Calu3 (cell line): ENCODE measurements around the gene SDCCAG8. TPM values are rescaled to one million over a fixed set of nuclear protein-coding genes. Genes with fewer than 3 reads are reported as not detected.

ENCODE experiments used
- BruUV-seq: library from RNA; stranded (reverse); fragments of 400-500 nt; replicated peaks from 2 replicates; lab custom pipeline; 2021; lab: Mats Ljungman, UMichigan
- CTCF ChIA-PET: fragments of 300-600 bp; sonication (Branson Sonifier 250); formaldehyde crosslinking; loops from one replicate; lab custom pipeline; 2022; ENCODE audit warnings: antibody characterized with exemption; lab: Charles Lee
- DNase-seq: peaks from one replicate; pipeline ENCODE4 v3.0.0; 2022
- H3K27ac Mint-ChIP-seq: one replicate; pipeline ENCODE4 v1.8.0; 2022; ENCODE audit warnings: mixed read lengths; ENCODE audit not compliant: unreplicated experiment
- H3K27me3 Mint-ChIP-seq: one replicate; pipeline ENCODE4 v1.8.0; 2022; ENCODE audit warnings: mixed read lengths; ENCODE audit not compliant: unreplicated experiment
- H3K36me3 Mint-ChIP-seq: one replicate; pipeline ENCODE4 v1.8.0; 2022; ENCODE audit warnings: mild to moderate bottlenecking, moderate library complexity, mixed read lengths; ENCODE audit not compliant: insufficient read depth, unreplicated experiment
- H3K4me1 Mint-ChIP-seq: one replicate; pipeline ENCODE4 v1.8.0; 2022; ENCODE audit warnings: mild to moderate bottlenecking, low read depth, mixed read lengths; ENCODE audit not compliant: unreplicated experiment
- H3K4me3 Mint-ChIP-seq: one replicate; pipeline ENCODE4 v1.8.0; 2022; ENCODE audit warnings: mild to moderate bottlenecking, low read depth, moderate library complexity, mixed read lengths; ENCODE audit not compliant: unreplicated experiment
- H3K9me3 Mint-ChIP-seq: one replicate; pipeline ENCODE4 v1.8.0; 2022; ENCODE audit warnings: low read depth, mixed read lengths; ENCODE audit not compliant: unreplicated experiment
- CTCF ChIP-seq: fragments of 200-600 bp; IDR thresholded peaks from one replicate; pipeline ENCODE4 v1.8.0; 2022; ENCODE audit warnings: antibody characterized with exemption; ENCODE audit not compliant: unreplicated experiment
- intact Hi-C: fragments of 100-400 bp; cut with micrococcal nuclease; formaldehyde crosslinking; loops from one replicate; pipeline ENCODE4 v1.10.0; 2022; ENCODE audit not compliant: unreplicated experiment
- total RNA-seq: library from RNA; stranded (reverse); gene quantifications from 2 replicates; pipeline ENCODE4 v1.2.3, GENCODE V29; 2022

The SDCCAG8 gene
- total RNA-seq, 1 experiment from 2014 or later: 67.3 TPM

- BruUV-seq: no TSS peak
- Mint-ChIP-seq H3K4me1 (no peaks in the 10 kb centered on the region), H3K27ac (no peak overlapping the region), H3K27me3 (no peaks in the 10 kb centered on the region), H3K9me3 (no peaks in the 10 kb centered on the region), H3K36me3 (peaks cover 22% of the 10 kb centered on the region), H3K4me3 (no peak overlapping the region)
- DNase-seq: no peak
- CTCF ChIA-PET: no interaction called here
- intact Hi-C loops: no loop called here
- no peak for TF ChIP-seq CTCF
These were observed 233.3 kb downstream of the SDCCAG8 start for GRCh38 chr1:243489158-243489527.

GRCh38 chr1:243489681-243490546 is 234.1 kb downstream of the SDCCAG8 start:
- CTCF ChIA-PET: no interaction called here
- Mint-ChIP-seq H3K36me3 (peaks cover 22% of the 10 kb centered on the region), H3K27ac (no peak overlapping the region), H3K27me3 (no peaks in the 10 kb centered on the region), H3K9me3 (no peaks in the 10 kb centered on the region), H3K4me3 (no peak overlapping the region), H3K4me1 (no peaks in the 10 kb centered on the region)
- DNase-seq: no peak
- TF ChIP-seq CTCF: no peak
- no TSS peak for BruUV-seq
- intact Hi-C loops: no loop called here

- Mint-ChIP-seq H3K9me3 (no peaks in the 10 kb centered on the region), H3K27ac (no peak overlapping the region), H3K27me3 (no peaks in the 10 kb centered on the region), H3K4me3 (no peak overlapping the region), H3K4me1 (no peaks in the 10 kb centered on the region), H3K36me3 (peaks cover 25% of the 10 kb centered on the region)
- intact Hi-C loops: no loop called here
- no TSS peak for BruUV-seq
- TF ChIP-seq CTCF: no peak
- CTCF ChIA-PET: no interaction called here
- no peak for DNase-seq
These were observed 235.2 kb downstream of the SDCCAG8 start for GRCh38 chr1:243490748-243491686.
